Astrocyte (in vitro differentiated cells and primary cell): ENCODE measurements around the gene EGLN3. TPM values are rescaled to one million over a fixed set of nuclear protein-coding genes. Genes with fewer than 3 reads are reported as not detected.

Experiments used
- DNase-seq: peaks from one replicate; pipeline ENCODE4 v3.0.0-alpha.2; 2010; ENCODE audit warnings: low read depth
- FAIRE-seq: peaks from 2 replicates; lab custom pipeline; 2011; peaks lifted over from hg19 to GRCh38; lab: Jason Lieb, UNC
- H2AFZ ChIP-seq: 2 replicates; pipeline ENCODE4 v1.6.0; 2012; ENCODE audit warnings: low read depth, low read length, inconsistent platforms
- H3K27ac ChIP-seq: 2 replicates; pipeline ENCODE4 v1.5.1; 2011; ENCODE audit warnings: low read depth, low read length, inconsistent platforms
- H3K27me3 ChIP-seq: 2 replicates; pipeline ENCODE4 v1.6.0; 2011; ENCODE audit warnings: low read length, inconsistent platforms; ENCODE audit not compliant: insufficient read depth
- H3K36me3 ChIP-seq: 2 replicates; pipeline ENCODE4 v1.5.1; 2011; ENCODE audit warnings: low read length, inconsistent platforms; ENCODE audit not compliant: insufficient read depth
- H3K4me1 ChIP-seq: 2 replicates; pipeline ENCODE4 v1.5.1; 2011; ENCODE audit warnings: low read length, inconsistent platforms; ENCODE audit not compliant: insufficient read depth
- H3K4me2 ChIP-seq: 2 replicates; pipeline ENCODE4 v1.6.0; 2012; ENCODE audit warnings: low read length, inconsistent platforms
- H3K4me3 ChIP-seq: 2 replicates; pipeline ENCODE4 v1.5.1; 2011; ENCODE audit warnings: low read depth, mild to moderate bottlenecking, low read length, inconsistent platforms; ENCODE audit not compliant: insufficient read depth
- H3K79me2 ChIP-seq: 2 replicates; pipeline ENCODE4 v1.6.0; 2012; ENCODE audit warnings: mild to moderate bottlenecking, low read length, inconsistent platforms; ENCODE audit not compliant: insufficient read depth
- H3K9ac ChIP-seq: 2 replicates; pipeline ENCODE4 v1.6.0; 2012; ENCODE audit warnings: mild to moderate bottlenecking, low read length, inconsistent platforms
- H3K9me3 ChIP-seq: 2 replicates; pipeline ENCODE4 v1.5.1; 2012; ENCODE audit warnings: low read depth, mild to moderate bottlenecking, low read length, inconsistent platforms; ENCODE audit not compliant: insufficient read depth
- H4K20me1 ChIP-seq: 2 replicates; pipeline ENCODE4 v1.6.0; 2012; ENCODE audit warnings: low read length, inconsistent platforms; ENCODE audit not compliant: insufficient read depth
- H3K27ac Mint-ChIP-seq: one replicate; pipeline ENCODE4 v1.8.0; 2021; ENCODE audit warnings: mild to moderate bottlenecking, mixed read lengths; ENCODE audit not compliant: unreplicated experiment
- H3K27me3 Mint-ChIP-seq: one replicate; pipeline ENCODE4 v1.8.0; 2021; ENCODE audit warnings: low read depth, mixed read lengths; ENCODE audit not compliant: unreplicated experiment
- H3K36me3 Mint-ChIP-seq: one replicate; pipeline ENCODE4 v1.8.0; 2021; ENCODE audit warnings: low read depth, mixed read lengths; ENCODE audit not compliant: unreplicated experiment
- H3K4me1 Mint-ChIP-seq: one replicate; pipeline ENCODE4 v1.8.0; 2021; ENCODE audit warnings: low read depth, mixed read lengths; ENCODE audit not compliant: unreplicated experiment
- H3K4me3 Mint-ChIP-seq: one replicate; pipeline ENCODE4 v1.8.0; 2021; ENCODE audit warnings: mild to moderate bottlenecking, moderate library complexity, mixed read lengths; ENCODE audit not compliant: unreplicated experiment
- H3K9me3 Mint-ChIP-seq: one replicate; pipeline ENCODE4 v1.8.0; 2021; ENCODE audit warnings: mild to moderate bottlenecking, mixed read lengths; ENCODE audit not compliant: unreplicated experiment
- EZH2 ChIP-seq: IDR thresholded peaks from 2 replicates; pipeline ENCODE4 v1.6.1; 2012; ENCODE audit warnings: mild to moderate bottlenecking, low read length, inconsistent platforms; ENCODE audit not compliant: insufficient read depth
- total RNA-seq: library from RNA; stranded (reverse); gene quantifications from 2 replicates; pipeline ENCODE4 v1.2.1, GENCODE V29; 2021
- TF ChIP-seq, protein P1 (sequence below): IDR thresholded peaks from 2 replicates; pipeline ENCODE4 v1.5.1; 2011; ENCODE audit warnings: low read depth, mild to moderate bottlenecking, inconsistent platforms, low read length, moderate library complexity; ENCODE audit not compliant: insufficient read depth

EGLN3 gene
- total RNA-seq, 1 donor from 2014 or later = 13.3 TPM

DNA sequence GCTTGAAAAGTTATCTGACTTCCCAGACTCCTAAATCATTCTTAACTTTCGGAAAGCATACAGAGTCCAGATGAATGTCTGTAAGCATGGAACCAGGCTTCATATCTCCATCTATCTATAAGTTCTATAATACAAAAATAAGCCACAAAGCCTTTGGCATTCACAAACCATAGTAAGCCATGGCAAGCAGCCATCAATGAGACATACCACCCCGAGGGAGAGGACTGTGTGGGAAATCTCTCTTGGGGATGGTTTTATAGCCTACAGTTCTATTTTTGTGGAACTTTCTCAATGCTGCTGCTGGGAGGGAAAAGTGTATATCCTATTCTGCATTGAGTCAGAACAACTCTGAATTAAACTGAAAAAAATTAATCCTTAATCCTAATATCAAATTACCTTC is 20.4 kb downstream of the EGLN3 start:
- H3K27me3 Mint-ChIP-seq = no peaks in the 10 kb centered on the region
- H3K4me3 Mint-ChIP-seq = no peak overlapping the region
- Histone ChIP-seq H4K20me1 (no peaks in the 10 kb centered on the region), H3K79me2 (no peaks in the 10 kb centered on the region), H3K9ac (no peak overlapping the region), H3K4me2 (no peak overlapping the region), H3K9me3 (no peaks in the 10 kb centered on the region), H2AFZ (no peak overlapping the region), H3K4me1 (no peaks in the 10 kb centered on the region), H3K36me3 (no peaks in the 10 kb centered on the region), H3K4me3 (no peak overlapping the region), H3K27me3 (no peaks in the 10 kb centered on the region), H3K27ac (no peak overlapping the region)
- H3K4me1 Mint-ChIP-seq = peaks cover 24% of the 10 kb centered on the region
- TF ChIP-seq, protein P1, sequence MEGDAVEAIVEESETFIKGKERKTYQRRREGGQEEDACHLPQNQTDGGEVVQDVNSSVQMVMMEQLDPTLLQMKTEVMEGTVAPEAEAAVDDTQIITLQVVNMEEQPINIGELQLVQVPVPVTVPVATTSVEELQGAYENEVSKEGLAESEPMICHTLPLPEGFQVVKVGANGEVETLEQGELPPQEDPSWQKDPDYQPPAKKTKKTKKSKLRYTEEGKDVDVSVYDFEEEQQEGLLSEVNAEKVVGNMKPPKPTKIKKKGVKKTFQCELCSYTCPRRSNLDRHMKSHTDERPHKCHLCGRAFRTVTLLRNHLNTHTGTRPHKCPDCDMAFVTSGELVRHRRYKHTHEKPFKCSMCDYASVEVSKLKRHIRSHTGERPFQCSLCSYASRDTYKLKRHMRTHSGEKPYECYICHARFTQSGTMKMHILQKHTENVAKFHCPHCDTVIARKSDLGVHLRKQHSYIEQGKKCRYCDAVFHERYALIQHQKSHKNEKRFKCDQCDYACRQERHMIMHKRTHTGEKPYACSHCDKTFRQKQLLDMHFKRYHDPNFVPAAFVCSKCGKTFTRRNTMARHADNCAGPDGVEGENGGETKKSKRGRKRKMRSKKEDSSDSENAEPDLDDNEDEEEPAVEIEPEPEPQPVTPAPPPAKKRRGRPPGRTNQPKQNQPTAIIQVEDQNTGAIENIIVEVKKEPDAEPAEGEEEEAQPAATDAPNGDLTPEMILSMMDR = no peak
- no peak for TF ChIP-seq EZH2
- no peak overlapping the region for H3K27ac Mint-ChIP-seq
- no peaks in the 10 kb centered on the region for H3K9me3 Mint-ChIP-seq
- FAIRE-seq = no peak
- no peak for DNase-seq
- peaks cover 9% of the 10 kb centered on the region for H3K36me3 Mint-ChIP-seq

DNA sequence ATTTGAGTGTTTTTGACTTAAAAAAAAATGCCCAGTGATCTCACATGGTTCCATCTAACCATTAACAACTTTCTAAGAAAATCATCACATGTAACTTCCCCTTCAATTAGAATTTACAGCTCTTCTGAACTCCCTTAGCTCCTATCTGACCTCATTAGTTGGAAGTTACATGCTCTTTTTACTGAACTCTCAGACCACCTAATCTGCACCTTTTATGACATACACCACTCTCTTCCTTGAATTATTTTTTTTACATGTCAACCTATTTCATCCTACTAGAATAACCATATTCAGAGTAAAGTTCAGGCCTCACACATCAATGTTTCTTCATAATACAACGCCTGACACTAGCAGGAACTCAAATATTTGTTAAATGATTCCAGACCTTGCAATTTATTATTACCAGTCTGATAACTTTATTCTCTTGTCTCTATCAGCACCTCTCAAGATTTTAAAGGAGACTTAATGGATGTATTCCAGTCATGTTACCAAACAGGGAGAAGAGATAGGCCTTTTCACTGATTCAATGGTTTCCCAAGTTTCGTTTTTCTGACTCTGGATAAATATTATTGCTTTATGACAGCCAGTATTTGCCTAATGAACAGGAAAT is 21.0 kb downstream of the EGLN3 start:
- no peaks in the 10 kb centered on the region for H3K9me3 ChIP-seq
- H2AFZ ChIP-seq = no peak overlapping the region
- DNase-seq (no peak), FAIRE-seq (no peak)
- no peaks in the 10 kb centered on the region for H3K36me3 ChIP-seq
- TF ChIP-seq EZH2 = no peak
- TF ChIP-seq, protein P1 = no peak
- H4K20me1 ChIP-seq = no peaks in the 10 kb centered on the region
- no peak overlapping the region for H3K4me3 ChIP-seq
- Mint-ChIP-seq H3K27ac (no peak overlapping the region), H3K9me3 (no peaks in the 10 kb centered on the region), H3K36me3 (peaks cover 12% of the 10 kb centered on the region), H3K4me3 (no peak overlapping the region), H3K4me1 (peaks cover 24% of the 10 kb centered on the region), H3K27me3 (no peaks in the 10 kb centered on the region)
- no peaks in the 10 kb centered on the region for H3K79me2 ChIP-seq
- H3K4me1 ChIP-seq = no peaks in the 10 kb centered on the region
- no peak overlapping the region for H3K9ac ChIP-seq
- H3K4me2 ChIP-seq = no peak overlapping the region
- H3K27me3 ChIP-seq = no peaks in the 10 kb centered on the region
- no peak overlapping the region for H3K27ac ChIP-seq

DNA sequence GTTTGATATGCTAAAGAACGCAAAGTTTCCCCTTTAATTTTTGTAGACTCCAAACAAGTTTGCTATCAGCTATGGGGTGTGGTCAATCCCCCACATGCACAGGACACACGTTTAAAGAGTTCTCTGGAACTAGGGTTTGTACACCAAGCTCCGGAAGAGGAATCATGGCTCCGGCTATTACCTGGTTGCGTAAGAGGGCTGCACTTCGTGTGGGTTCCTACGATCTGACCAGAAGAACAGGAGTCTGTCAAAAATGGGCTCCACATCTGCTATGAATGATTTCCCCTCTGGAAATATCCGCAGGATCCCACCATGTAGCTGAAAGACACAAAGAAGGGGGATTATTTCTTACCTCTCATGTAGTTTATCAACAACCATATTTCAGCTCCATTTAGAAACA is 22.0 kb downstream of the EGLN3 start:
- no peaks in the 10 kb centered on the region for H3K36me3 ChIP-seq
- no peaks in the 10 kb centered on the region for H3K79me2 ChIP-seq
- Mint-ChIP-seq H3K36me3 (peaks cover 12% of the 10 kb centered on the region), H3K27me3 (no peaks in the 10 kb centered on the region), H3K9me3 (no peaks in the 10 kb centered on the region), H3K27ac (no peak overlapping the region), H3K4me1 (peaks cover 21% of the 10 kb centered on the region), H3K4me3 (no peak overlapping the region)
- no peak for DNase-seq
- H3K9ac ChIP-seq = no peak overlapping the region
- TF ChIP-seq, protein P1 = no peak
- TF ChIP-seq EZH2 = no peak
- no peaks in the 10 kb centered on the region for H3K27me3 ChIP-seq
- no peaks in the 10 kb centered on the region for H4K20me1 ChIP-seq
- H2AFZ ChIP-seq = no peak overlapping the region
- no peaks in the 10 kb centered on the region for H3K4me1 ChIP-seq
- H3K27ac ChIP-seq = no peak overlapping the region
- no peak overlapping the region for H3K4me2 ChIP-seq
- H3K4me3 ChIP-seq = no peak overlapping the region
- no peaks in the 10 kb centered on the region for H3K9me3 ChIP-seq
- no peak for FAIRE-seq
